Measurements from ENCODE around the gene MAP3K14. TPM values are rescaled to one million over a fixed set of nuclear protein-coding genes. Genes with fewer than 3 reads are reported as not detected.
A peak's percentile ranks its signal among the peaks of the same experiment; 100 is the strongest.

The MAP3K14 gene
- total and polyA plus RNA-seq, 10 of the 15 experiments (the other 5 are each of a cell fraction or from before 2014, with no cell fraction given): 2.1 to 33.3 (median 19.7) TPM

DNA sequence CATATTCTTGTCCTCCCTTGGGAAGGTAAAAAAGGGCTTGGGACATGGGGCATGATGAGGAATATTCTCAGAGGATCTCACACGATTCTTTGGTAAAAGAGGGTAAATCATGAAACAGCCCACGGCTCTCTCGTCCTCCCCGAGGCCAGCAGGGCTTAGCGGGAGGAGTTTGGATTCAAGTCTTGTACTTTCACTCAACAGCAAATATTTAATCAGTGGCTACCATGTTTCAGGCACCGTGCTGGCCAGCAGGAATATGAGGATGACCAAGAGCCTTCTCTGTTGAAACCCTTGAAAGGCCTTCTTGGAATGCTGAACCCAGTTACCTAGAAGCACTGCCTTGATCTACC is 8.8 kb downstream of the MAP3K14 start:
- Histone ChIP-seq H3K27me3 (replicated peaks in 1 of 2; ENCODE audit: control insufficient read depth in 2 of 2, insufficient read depth in 2 of 2, low read length in 1 of 2) (no peaks in the 10 kb centered on the region), H3K36me3 (ENCODE audit: control insufficient read depth in 2 of 2, insufficient read depth in 2 of 2, low read length in 1 of 2) (peaks cover 5 to 18% of the 10 kb centered on the region in 2 experiments), H4K20me1 (ENCODE audit: control insufficient read depth, insufficient read depth) (no peaks in the 10 kb centered on the region), H3K79me2 (ENCODE audit: control insufficient read depth, insufficient read depth, low read length) (peaks cover 91% of the 10 kb centered on the region), H3K4me3 (peak overlapping the region; percentile 14; the same call in 1 of the 2 replicates), H2AFZ (ENCODE audit: control insufficient read depth, low read depth, low read length) (no peak overlapping the region), H3K4me2 (ENCODE audit: control insufficient read depth, insufficient read depth) (peak overlapping the region; percentile 97), H3K9me3 (replicated peaks; ENCODE audit: control insufficient read depth, insufficient read depth, low read length) (no peaks in the 10 kb centered on the region; the same call in 2 of the 3 replicates), H3K27ac (ENCODE audit: control insufficient read depth, insufficient read depth) (peak overlapping the region; percentile 94), H3K4me1 (ENCODE audit: control insufficient read depth, insufficient read depth, low read length) (peaks cover 82% of the 10 kb centered on the region), H3K9ac (ENCODE audit: control insufficient read depth, insufficient read depth, low read length) (peak overlapping the region; percentile 66)
- ChIA-PET POLR2A (interaction anchor here (1.1 to 11.6 kb wide), 7 partner anchors 6 to 83 kb away, joined by 4 to 203 read pairs (median 11); partner anchors contain the start of genes FMNL1 and MAP3K14), SMC1A (ENCODE audit: uncharacterized antibody, unreplicated experiment) (interaction anchor here (1.0 to 17.3 kb wide), 10 partner anchors 9 to 89 kb away, joined by 4 to 153 read pairs (median 7); partner anchors contain the start of gene MAP3K14), RAD21 (ENCODE audit: unreplicated experiment) (interaction anchor here (0.6 to 12.1 kb wide), 6 partner anchors 7 to 172 kb away, joined by 3 to 216 read pairs (median 10); partner anchors contain the start of genes ACBD4 and MAP3K14), CTCF (interaction anchor here (1.1 to 13.2 kb wide), 7 partner anchors 9 to 121 kb away, joined by 3 to 194 read pairs (median 4); partner anchors contain the start of gene MAP3K14)
- FAIRE-seq (no peak), DNase-seq (ENCODE audit: low read depth, low spot score) (no peak), ATAC-seq (no peak)
- WGBS (ENCODE audit: insufficient coverage, insufficient replicate concordance, low lambda C conversion rate, missing lambda C conversion rate): 19% methylated on average over 6 of the region's 6 CpGs
- TF ChIP-seq SMARCA5 (IDR thresholded peaks at IDR 0.05) (0 out of 2 replicates have a peak, but pooled peaks have one; percentile 68), CHD2 (IDR thresholded peaks at IDR 0.05; ENCODE audit: borderline replicate concordance, low read depth, low read length) (no peak)
- intact Hi-C loops (cut with micrococcal nuclease; ENCODE audit: unreplicated experiment): no loop called here
- in situ Hi-C loops (cut with MboI): no loop called here
- TSS peak; percentile 63 for BruUV-seq (replicated peaks)

DNA sequence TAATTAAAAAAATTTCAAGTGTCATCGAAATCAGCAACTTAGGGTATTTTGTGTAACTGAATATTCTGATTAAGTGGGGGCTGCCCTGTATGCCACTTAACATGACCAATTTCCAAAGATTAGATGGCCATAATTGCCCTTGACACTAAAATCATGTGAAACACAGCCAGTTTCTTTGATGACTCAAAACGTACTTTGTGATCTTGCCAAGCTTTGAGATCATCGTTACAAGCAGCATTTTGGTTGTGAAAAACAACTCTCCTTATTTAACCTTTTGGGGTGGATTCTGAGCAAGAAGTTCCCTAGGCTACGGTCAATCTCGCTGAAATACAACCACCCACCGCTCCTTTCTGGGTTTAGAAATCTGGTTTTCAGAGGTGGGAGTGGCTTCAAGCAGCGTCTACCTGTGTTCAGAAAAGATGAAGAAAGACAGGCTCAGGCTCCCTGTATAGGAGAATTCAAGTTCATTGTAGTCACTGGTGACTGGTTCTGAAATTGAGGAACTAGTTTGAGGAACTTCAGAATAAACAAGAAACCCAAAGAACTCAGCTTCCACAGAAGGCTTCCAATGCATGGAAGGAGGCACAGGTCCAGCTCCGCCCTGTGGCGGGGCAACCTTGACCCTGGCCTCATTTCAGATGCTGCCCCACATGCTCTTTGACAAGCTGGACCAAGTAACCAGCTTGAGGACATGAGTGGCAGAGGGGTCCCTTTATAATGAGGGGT is 9.4 kb downstream of the MAP3K14 start:
- CTCF ChIA-PET: interaction anchor here (0.8 to 13.2 kb wide), 8 partner anchors 8 to 121 kb away, joined by 3 to 194 read pairs (median 4); partner anchors contain the start of gene MAP3K14
- H3K9me3 ChIP-seq (replicated peaks; ENCODE audit: control insufficient read depth, insufficient read depth, low read length): no peaks in the 10 kb centered on the region; the same call in 2 of the 3 replicates
- DNase-seq (ENCODE audit: low read depth, low spot score) (peak; percentile 90), ATAC-seq (peak; percentile 64), FAIRE-seq (peak; percentile 92)
- H4K20me1 ChIP-seq (ENCODE audit: control insufficient read depth, insufficient read depth): no peaks in the 10 kb centered on the region
- peaks cover 5 to 18% of the 10 kb centered on the region in 2 experiments for H3K36me3 ChIP-seq (ENCODE audit: control insufficient read depth in 2 of 2, insufficient read depth in 2 of 2, low read length in 1 of 2)
- no peaks in the 10 kb centered on the region for H3K27me3 ChIP-seq (replicated peaks in 1 of 2; ENCODE audit: control insufficient read depth in 2 of 2, insufficient read depth in 2 of 2, low read length in 1 of 2)
- H3K4me3 ChIP-seq: peak overlapping the region; percentile 14; the same call in 1 of the 2 replicates
- peak overlapping the region; percentile 66 for H3K9ac ChIP-seq (ENCODE audit: control insufficient read depth, insufficient read depth, low read length)
- RAD21 ChIA-PET (ENCODE audit: unreplicated experiment): interaction anchor here (0.7 to 12.1 kb wide), 7 partner anchors 8 to 172 kb away, joined by 3 to 216 read pairs (median 6); partner anchors contain the start of genes ACBD4 and MAP3K14
- intact Hi-C loops (cut with micrococcal nuclease; ENCODE audit: unreplicated experiment) (no loop called here), in situ Hi-C loops (cut with MboI) (no loop called here)
- peak overlapping the region; percentile 94 for H3K27ac ChIP-seq (ENCODE audit: control insufficient read depth, insufficient read depth)
- POLR2A ChIA-PET: interaction anchor here (0.6 to 11.6 kb wide), 9 partner anchors 7 to 156 kb away, joined by 3 to 203 read pairs (median 8); partner anchors contain the start of genes FMNL1 and MAP3K14
- BruUV-seq (replicated peaks): no TSS peak
- SMC1A ChIA-PET (ENCODE audit: uncharacterized antibody, unreplicated experiment): interaction anchor here (1.0 to 17.3 kb wide), 9 partner anchors 8 to 88 kb away, joined by 4 to 153 read pairs (median 7); partner anchors contain the start of gene MAP3K14
- H2AFZ ChIP-seq (ENCODE audit: control insufficient read depth, low read depth, low read length): no peak overlapping the region
- peaks cover 82% of the 10 kb centered on the region for H3K4me1 ChIP-seq (ENCODE audit: control insufficient read depth, insufficient read depth, low read length)
- H3K4me2 ChIP-seq (ENCODE audit: control insufficient read depth, insufficient read depth): peak overlapping the region; percentile 97
- H3K79me2 ChIP-seq (ENCODE audit: control insufficient read depth, insufficient read depth, low read length): peaks cover 85% of the 10 kb centered on the region
- 2% methylated on average over 9 of the region's 9 CpGs for WGBS (ENCODE audit: insufficient coverage, insufficient replicate concordance, low lambda C conversion rate, missing lambda C conversion rate)
- TF ChIP-seq POLR2AphosphoS2 (IDR thresholded peaks at IDR 0.05; ENCODE audit: low read depth, low read length): no peak
- no peak for TF ChIP-seq CHD4 (IDR thresholded peaks at IDR 0.05)
- TF ChIP-seq ZNF207 (IDR thresholded peaks at IDR 0.05; ENCODE audit: borderline replicate concordance): peak; percentile 60; the same call in 1 of the 2 replicates
- no peak for TF ChIP-seq SREBF2 (IDR thresholded peaks at IDR 0.05; ENCODE audit: low read length)
- TF ChIP-seq, protein P1, sequence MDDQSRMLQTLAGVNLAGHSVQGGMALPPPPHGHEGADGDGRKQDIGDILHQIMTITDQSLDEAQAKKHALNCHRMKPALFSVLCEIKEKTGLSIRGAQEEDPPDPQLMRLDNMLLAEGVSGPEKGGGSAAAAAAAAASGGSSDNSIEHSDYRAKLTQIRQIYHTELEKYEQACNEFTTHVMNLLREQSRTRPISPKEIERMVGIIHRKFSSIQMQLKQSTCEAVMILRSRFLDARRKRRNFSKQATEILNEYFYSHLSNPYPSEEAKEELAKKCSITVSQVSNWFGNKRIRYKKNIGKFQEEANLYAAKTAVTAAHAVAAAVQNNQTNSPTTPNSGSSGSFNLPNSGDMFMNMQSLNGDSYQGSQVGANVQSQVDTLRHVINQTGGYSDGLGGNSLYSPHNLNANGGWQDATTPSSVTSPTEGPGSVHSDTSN (IDR thresholded peaks at IDR 0.05; ENCODE audit: insufficient replicate concordance, low read depth, low read length): no peak
- TF ChIP-seq TCF3 (IDR thresholded peaks at IDR 0.05; ENCODE audit: borderline replicate concordance, insufficient read depth, low read depth, low read length): no peak
- no peak for TF ChIP-seq NR2C2 (IDR thresholded peaks at IDR 0.05; ENCODE audit: borderline replicate concordance, control insufficient read depth, insufficient read length, low read depth)
- TF ChIP-seq RELA (IDR thresholded peaks at IDR 0.05; ENCODE audit: borderline replicate concordance, partially characterized antibody): peak; percentile 7
- no peak for TF ChIP-seq TBL1XR1 (IDR thresholded peaks at IDR 0.05; ENCODE audit: low read depth, low read length)
- TF ChIP-seq ZBED1 (IDR thresholded peaks at IDR 0.05; ENCODE audit: borderline replicate concordance): peak; percentile 84; the same call in 1 of the 2 replicates
- peak; percentile 56 for TF ChIP-seq SMAD1 (IDR thresholded peaks at IDR 0.05; ENCODE audit: low read depth, partially characterized antibody)
- TF ChIP-seq CBFB (IDR thresholded peaks at IDR 0.05; ENCODE audit: low read depth): no peak
- no peak for TF ChIP-seq MYB (IDR thresholded peaks at IDR 0.05; ENCODE audit: borderline replicate concordance, low read depth, low read length)

Data from GM12878 (cell line).